Measurements from ENCODE around the gene SLC25A40.
"Not testable (repeated sequence)": the region's sequence is repeated elsewhere in the genome, so short reads cannot be mapped to it uniquely, and the experiment has no call there.

Gene SLC25A40, protein sequence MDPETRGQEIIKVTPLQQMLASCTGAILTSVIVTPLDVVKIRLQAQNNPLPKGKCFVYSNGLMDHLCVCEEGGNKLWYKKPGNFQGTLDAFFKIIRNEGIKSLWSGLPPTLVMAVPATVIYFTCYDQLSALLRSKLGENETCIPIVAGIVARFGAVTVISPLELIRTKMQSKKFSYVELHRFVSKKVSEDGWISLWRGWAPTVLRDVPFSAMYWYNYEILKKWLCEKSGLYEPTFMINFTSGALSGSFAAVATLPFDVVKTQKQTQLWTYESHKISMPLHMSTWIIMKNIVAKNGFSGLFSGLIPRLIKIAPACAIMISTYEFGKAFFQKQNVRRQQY

DNA sequence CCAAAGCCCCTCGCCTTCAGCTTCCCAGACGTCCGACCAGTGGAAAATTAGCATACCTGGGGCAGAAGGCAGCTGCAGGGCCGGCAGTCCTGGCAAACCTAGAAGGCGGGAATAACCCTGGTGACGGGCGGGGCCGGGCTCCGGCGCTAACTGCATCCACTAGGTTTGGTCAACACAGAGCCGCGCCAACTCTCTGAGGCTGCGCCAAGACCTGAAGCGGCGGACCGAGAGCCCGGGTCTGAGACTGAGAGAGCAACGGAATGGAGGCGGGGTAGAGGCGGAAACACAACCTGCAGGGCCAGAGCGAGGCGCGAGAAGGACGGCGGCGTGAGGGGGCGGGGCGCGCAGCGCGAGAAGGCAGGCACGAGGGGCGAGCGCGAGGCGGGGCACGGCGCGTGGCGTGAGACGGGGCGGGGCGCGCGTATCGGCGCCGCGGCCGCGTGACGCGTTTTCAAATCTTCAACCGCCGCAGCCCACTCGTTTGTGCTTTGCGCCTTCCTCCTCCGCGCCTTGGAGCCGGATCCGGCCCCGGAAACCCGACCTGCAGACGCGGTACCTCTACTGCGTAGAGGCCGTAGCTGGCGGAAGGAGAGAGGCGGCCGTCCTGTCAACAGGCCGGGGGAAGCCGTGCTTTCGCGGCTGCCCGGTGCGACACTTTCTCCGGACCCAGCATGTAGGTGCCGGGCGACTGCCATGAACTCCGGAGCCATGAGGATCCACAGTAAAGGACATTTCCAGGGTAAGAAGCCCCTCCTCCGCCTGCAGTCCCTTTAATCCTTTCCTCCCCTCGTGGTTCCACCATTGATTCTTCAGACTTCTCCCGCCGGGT is at the start of gene SLC25A40, which contains the start of gene DBF4:
TSS of gene SLC25A40 (minus strand) at position 321 of the 829 bp plus-strand sequence. CDS start 17,633 bp downstream, outside the sequence.
TSS of gene DBF4 (plus strand) at position 454 of the 829 bp plus-strand sequence. CDS start at position 694, 240 bp downstream.
- DNase-seq = peak; percentile 98

DNA sequence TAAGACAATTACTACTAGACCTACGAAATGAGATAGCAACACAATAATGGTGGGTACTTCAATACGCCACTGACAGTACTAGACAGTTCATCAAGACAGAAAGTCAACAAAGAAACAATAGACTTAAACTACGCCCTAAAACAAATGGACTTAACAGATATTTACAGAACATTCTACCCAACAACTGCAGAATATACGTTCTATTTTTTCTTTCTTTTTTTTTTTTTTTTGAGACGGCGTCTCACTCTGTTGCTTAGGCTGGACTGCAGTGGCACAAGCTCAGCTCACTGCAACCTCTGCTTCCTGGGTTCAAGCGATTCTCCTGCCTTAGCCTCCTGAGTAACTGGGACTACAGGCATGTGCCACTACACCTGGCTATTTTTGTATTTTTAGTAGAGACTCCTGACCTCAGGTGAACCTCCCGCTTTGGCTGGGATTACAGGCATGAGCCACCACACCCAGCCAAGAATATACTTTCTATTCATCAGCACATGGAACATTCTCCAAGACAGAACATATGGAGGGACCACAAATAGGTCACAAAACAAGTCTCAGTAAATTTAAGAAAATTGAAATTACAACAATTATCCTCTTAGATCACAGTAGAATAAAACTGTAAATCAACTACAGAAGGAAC is 46.7 kb upstream of the SLC25A40 start:
- DNase-seq = not testable (repeated sequence)

DNA sequence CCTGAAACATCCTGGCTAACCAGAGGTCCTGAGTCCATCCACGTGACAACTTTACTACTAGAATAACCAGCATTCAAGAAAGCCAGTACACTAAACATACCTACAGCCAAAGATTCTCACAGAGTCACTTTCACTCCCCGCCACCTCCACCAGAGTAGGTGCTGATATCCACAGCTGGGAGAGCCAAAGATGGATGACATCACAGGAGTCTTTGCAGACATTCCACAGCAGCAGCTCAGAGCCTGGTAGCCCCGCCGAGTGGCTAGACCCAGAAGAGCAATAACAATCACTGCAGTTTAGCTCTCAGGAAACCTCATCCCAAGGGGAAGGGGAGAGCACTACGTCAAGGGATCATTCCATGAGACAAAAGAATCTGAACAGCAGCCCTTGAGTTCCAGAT is 44.4 kb upstream of the SLC25A40 start:
- DNase-seq = no peak

DNA sequence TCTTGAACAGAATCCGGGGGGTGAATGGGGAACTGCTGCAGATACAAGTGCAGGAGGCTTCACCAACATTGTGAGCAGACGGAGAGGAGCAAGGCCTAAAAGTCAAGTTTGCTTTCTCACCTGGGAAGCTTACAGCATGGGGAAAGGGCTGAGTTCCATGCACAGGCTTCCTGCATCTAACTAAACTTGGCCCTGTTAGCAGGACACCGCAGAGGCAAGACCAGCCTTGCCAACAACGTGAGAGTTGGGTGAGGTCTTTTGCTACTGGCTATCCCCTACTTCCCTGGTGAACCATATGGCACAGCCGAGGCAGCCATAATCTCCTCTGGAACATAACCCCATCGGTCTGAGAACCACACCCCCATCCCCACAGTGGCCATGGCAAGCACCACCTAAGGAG is 43.7 kb upstream of the SLC25A40 start:
- no peak for DNase-seq

DNA sequence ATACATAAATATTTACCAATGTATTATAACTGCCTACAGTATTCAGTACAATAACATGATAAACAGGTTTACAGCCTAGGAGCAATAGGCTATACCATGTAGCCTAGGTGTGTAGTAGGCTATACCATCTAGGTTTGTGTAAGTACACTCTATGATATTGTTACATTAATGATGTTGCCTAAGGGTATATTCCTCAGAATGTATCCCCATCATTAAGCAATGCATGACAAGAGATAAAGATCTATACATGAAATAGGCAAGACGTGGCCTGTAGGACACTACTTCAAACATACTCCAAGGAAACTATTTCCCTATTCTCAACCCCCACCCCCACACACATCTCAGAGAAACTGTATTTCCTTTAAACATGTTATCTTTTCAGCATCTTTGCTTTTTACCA is 42.6 kb upstream of the SLC25A40 start:
- DNase-seq = no peak

DNA sequence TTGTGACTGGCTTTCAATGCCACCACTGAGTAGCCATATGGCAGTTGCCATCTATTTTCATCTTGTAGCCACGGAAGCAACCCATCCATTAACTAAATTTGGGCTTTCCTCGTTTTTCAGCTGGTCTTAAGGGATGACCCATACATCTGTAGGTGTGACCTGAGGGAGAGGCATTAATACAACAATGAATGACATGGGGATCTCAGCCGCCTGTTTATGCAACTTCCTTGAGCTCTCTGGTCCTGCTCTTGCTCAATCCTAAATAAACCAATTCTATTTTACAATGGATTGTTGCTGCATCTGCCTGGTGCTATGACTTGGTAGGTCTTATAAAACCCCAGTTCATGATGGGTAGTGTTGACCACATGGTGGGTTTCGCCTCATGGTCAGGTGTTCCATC is 36.0 kb upstream of the SLC25A40 start:
- no peak for DNase-seq

DNA sequence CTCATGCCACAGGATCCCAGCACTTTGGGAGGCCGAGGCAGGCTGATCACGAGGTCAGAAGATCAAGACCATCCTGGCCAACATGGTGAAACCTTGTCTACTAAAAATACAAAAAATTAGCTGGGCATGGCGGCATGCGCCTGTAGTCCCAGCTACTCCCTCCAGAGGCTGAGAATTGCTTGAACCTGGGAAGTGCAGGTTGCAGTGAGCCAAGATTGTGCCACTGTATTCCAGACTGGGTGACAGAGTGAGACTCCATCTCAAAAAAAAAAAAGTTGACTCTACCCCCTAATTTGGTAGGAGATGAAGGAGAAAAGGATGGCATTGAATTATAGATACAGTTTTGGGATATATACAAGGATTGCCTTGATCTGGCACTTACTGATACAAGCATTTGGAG is 32.7 kb upstream of the SLC25A40 start:
- not testable (repeated sequence) for DNase-seq

DNA sequence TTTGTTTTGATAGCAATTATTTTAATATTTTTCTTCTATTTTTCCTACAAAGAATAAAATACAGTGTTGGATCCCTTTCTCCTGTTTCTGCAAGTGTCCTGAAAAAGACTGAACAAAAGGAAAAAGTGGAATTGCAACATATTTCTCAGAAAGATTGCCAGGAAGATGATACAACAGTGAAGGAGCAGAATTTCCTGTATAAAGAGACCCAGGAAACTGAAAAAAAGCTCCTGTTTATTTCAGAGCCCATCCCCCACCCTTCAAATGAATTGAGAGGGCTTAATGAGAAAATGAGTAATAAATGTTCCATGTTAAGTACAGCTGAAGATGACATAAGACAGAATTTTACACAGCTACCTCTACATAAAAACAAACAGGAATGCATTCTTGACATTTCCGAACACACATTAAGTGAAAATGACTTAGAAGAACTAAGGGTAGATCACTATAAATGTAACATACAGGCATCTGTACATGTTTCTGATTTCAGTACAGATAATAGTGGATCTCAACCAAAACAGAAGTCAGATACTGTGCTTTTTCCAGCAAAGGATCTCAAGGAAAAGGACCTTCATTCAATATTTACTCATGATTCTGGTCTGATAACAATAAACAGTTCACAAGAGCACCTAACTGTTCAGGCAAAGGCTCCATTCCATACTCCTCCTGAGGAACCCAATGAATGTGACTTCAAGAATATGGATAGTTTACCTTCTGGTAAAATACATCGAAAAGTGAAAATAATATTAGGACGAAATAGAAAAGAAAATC is 31.2 kb upstream of the SLC25A40 start:
- DNase-seq = not testable (repeated sequence)

DNA sequence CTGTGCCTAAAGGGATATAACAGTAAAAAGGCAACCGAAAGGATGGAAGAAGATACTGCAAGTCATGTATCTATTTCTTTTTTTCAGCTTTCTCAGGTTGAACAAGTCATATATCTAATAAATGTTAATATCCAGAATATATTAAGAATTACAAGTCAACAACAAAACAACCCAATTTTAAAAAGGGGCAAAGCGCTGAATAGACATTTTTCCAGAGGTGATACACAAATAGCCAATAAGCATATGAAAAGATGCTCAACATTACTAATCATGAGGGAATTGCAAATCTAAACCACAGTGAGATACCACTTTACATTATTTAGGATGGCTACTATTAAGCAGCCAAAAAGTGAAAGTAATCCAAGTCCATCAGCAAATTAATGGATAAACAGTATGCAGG is 23.1 kb upstream of the SLC25A40 start:
- DNase-seq = no peak

DNA sequence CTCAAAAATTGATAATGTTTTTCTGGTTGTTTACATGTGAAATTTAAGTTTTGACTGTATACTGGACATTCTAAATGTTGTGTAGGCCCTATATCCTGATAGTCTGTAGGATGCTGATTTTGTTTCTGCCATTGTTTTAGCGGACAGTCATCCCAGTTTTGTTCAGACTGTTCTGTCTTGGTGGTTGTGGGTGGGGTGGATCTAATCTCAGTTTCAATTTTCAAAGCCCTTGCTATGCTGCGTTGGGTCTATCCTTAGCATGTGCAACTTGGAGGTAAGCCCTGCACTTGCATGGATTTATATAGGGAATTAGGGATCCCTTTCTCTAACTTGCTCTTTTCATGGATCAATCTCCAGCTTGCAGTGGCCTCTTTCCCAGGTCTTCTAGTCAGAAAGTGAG is 19.2 kb upstream of the SLC25A40 start:
- DNase-seq = no peak

DNA sequence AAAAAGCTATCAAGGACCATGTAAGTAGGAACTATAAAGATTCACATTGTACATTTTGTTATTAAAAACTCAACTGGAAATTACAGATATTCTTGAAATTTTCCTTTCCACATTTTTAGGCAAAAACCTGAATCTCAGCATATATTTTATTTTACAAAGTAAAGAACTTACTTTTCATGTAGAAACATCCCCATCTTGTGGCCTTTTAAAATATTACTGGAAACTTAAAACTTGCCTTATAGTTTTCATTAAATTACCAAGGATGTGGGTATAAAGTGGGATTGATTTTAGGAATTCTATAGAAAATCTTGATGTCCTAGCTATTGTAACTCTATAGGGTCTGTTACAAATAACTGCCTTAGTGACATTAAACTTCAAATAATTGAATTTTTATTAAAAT is 10.7 kb upstream of the SLC25A40 start:
- DNase-seq = peak; percentile 13 to 34

DNA sequence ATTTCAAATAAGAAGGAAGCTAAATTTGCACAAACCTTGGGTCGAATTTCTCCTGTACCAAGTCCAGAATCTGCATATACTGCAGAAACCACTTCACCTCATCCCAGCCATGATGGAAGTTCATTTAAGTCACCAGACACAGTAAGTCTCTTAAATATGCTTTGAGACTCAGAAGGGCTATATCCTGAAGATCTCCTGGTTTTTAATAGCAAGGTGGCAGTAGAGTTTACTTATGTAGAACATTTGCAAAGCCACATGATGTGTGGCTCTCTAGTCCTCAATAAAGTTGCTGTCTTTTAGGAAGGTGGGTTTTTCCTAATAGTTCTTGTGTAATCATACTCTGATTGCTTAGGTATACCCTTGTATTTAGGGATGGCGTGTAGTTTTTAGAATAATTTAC is 8.9 kb upstream of the SLC25A40 start:
- no peak for DNase-seq

DNA sequence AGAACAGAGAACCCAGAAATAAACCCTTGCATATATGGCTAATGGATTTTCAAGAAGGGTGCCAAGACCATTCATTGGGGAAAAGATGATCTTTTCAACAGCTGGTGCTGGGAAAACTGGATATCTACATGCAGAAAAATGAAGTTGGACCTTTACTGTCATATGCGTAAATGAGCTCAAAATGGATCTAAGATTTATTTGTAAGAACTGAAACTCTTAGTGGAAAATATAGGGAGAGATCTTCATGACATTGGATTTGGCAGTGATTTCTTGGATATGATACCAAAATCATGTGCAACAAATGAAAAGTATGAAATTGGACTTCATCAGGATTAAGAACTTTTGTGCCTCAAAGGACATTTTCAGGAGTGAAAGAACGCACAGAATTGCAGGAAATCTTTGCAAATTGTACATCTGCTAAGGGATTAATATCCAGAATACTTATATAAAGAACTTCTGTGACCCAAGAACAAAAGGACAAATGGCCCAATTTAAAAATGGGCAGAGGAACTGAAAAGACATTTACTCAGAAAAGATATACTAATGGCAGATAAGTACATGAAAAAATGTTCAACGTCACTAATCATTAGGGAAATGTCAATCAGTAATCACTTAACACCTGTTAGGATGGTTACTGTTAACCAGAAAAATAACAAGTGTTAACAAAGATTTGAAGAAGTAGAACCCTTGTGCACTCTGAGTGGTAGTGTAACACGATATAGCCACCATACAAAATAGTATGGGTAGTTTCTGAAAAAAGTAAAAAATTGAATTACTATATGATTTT is 6.2 kb upstream of the SLC25A40 start:
- no peak for DNase-seq

DNA sequence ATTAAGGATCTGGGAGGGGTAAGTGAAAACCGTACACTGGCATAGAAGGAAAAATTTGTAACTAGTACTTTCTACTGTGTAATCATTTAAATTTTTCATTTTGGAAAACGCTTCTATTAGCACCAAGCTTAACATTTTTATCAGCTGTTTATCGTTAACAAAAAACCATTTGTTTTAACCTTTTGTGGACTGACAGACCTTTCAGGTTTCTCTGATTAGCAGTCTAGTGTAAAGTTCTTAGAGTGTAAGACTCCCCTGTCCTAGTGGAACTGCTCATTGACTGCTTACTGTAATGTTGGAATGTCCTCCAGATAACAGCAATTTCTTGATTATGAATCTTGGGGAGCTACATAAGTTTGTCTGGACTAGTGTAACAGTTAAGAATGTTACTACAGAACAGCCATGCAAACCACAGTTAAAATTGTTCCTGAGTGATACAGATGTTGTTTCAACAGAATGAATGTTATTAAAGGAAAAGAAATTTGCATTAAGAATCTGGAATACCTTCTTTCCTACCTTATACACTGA is 2.1 kb upstream of the SLC25A40 start:
- DNase-seq = no peak

DNA sequence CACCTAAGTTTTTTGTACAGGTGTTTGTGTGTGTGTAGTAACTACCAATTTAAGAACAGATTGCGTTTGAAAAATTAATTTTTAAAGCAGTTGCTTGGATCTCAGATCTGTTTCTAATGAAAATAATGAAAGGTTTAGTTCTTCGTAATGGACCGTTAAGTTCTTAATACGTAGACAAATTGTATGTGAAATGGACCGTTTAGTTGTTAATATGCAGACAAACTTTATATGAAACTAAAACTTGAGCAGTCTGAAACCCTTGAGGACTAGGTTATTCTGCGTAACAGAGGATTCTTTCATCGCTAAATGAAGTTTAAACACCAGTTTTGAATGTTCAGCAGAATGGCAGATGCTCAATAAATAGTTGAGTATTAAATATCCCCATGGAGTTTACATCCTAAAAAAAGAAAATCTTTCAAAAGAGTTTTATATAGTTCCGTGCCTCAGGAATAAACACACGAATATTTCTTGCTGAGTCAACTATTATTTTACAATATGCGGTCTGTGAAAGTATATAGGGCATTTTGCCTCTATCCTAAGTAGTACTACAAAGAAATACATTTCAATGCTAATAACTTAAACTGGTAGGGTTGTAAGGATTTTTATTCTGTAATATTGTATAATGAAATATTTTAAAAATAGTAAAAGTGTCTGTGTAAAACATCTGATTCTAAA is 1.3 kb upstream of the SLC25A40 start:
- DNase-seq = no peak

DNA sequence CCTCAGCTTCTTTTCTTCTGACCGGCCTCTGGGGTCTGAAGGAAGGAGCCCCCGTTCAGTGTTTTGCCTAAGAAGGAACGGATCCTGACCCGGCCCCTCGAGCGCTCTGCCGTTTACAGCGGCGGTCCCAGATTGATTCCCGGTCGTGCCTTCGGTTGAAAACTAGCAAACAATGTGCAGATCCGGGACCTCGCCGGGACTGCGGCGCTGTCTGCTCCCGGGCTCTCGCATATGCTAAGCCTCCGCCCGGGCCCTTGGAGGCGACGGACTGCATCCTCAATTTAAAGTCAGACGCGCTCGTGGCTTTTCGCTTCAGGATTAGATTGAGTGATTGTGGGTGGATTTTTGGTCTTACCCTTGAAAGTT is 692 bp upstream of the SLC25A40 start:
- peak; percentile 50 to 76 for DNase-seq

DNA sequence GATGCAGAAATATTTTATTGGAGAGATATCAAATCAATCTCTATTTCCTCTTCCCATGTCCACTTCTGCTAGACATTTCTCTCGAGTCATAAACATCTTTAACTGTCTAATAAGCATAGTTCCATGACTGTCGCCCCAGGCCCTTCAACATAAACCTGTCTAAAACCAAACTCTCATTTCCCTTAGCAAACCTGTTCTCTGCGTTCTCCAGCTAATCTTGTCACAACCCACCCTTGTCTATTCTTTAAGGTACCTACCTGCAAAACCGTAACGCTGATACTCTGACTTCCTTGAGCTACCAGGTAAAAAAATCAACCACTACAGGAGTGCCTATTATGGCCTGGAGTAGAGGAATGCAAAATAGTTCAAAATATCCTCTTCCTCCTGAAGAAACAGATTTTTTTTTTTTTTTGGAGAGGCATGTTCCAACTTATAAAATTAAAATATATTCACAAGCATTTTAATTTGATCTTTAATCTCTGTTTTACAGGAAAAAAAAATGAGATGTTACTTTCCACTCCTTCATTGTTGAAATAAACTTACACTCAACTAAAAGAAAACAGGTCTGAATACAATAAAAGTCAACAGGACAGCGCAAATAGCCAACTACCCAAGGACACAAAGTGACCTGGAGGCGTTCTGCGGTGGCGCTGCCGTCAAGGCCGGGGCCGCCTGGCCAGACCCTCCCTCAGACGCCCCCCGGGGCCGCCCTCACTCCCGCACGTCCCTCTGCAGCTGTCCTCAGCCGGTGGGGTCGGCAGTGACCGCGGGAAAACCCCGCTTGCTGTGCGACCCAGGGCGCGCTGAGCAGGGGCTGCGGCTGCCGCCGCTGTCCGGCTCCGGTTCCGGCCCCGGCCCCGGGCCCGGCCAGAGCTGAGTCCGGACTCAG is 765 bp downstream of the SLC25A40 start:
- peak; percentile 27 to 31 for DNase-seq

DNA sequence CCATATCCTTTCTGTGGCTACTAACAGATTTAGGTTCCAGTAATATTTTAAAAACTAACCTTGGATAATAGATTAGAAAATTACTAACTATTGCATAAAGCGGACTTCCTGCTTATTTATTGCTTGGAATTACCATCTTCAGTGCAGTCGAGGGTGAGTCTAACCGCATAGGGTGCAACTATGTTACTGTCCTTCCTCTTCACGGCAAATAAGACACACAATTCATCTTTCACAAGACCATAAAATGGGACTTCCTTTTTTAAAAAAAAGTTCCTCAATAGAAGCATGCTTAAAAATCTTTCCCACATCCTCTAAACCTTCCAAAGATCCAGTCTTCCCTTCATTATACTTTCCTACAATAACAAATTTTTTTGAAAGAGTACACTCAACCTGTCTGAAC is 2.1 kb downstream of the SLC25A40 start:
- no peak for DNase-seq

DNA sequence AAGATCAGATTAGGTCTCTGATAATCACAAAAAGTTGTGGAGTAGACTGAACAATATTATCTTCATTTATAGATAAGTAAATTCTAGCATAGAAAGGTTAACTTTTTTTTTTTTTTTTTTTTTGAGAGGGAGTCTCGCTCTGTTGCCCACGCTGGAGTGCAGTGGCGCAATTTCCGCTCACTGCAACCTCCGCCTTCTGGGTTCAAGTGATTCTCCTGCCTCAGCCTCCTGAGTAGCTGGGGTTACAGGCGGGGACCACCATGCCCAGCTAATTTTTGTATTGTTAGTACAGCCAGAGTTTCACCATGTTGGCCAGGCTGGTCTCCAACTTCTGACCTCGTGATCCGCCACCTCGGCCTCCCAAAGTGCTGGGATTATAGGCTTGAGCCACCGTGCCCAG is 2.8 kb downstream of the SLC25A40 start:
- not testable (repeated sequence) for DNase-seq

DNA sequence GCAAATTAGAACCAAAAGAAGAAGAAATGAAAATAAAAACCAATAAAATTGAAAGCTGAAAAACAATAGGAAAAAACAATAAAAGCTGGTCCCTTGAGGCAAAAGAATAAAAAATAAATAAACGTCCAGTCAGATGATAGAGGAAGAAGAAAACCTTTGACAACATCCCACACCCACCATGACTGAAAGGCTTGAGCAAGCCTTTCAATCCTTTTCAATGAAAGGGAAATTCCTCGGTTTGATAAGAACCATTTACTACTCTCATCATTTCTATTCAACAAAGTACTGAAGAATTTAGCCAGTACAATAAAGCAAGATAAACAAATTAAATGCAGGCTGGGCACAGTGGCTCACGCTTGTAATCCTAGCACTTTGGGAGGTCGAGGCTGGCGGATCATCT is 3.8 kb downstream of the SLC25A40 start:
- no peak for DNase-seq
